Right lobe of liver (tissue), 4 donors: ENCODE data around the gene RCOR1.

Source experiments
- POLR2A ChIP-seq: fragments of 450-650 bp; IDR thresholded peaks from one replicate; pipeline ENCODE4 v1.6.1; 2017; ENCODE audit warnings: antibody characterized with exemption, mild to moderate bottlenecking
- TF ChIP-seq, protein P1 (sequence below), 4 donors: fragments of 200-600 bp in 3 of 4; fragments of 450-650 bp in 1 of 4; IDR thresholded peaks; one replicate each; pipeline versions ENCODE4 v1.5.1 to v1.8.0; 2016 to 2022; ENCODE audit warnings: antibody characterized with exemption in 4 of 4, mild to moderate bottlenecking in 2 of 4
- donor health status: DM: no; HTN: no; CAD: no.
- donor health status: DM: no; HTN: no; CAD: no.
- donor health status: DM: no; HTN: yes; CAD: no.

GRCh38 chr14:102717276-102717675, 124.8 kb downstream of the RCOR1 start:
- TF ChIP-seq, protein P1, sequence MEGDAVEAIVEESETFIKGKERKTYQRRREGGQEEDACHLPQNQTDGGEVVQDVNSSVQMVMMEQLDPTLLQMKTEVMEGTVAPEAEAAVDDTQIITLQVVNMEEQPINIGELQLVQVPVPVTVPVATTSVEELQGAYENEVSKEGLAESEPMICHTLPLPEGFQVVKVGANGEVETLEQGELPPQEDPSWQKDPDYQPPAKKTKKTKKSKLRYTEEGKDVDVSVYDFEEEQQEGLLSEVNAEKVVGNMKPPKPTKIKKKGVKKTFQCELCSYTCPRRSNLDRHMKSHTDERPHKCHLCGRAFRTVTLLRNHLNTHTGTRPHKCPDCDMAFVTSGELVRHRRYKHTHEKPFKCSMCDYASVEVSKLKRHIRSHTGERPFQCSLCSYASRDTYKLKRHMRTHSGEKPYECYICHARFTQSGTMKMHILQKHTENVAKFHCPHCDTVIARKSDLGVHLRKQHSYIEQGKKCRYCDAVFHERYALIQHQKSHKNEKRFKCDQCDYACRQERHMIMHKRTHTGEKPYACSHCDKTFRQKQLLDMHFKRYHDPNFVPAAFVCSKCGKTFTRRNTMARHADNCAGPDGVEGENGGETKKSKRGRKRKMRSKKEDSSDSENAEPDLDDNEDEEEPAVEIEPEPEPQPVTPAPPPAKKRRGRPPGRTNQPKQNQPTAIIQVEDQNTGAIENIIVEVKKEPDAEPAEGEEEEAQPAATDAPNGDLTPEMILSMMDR (IDR thresholded peaks at IDR 0.05) = no peak
- TF ChIP-seq POLR2A = no peak
